Spinal cord (tissue), 10 donors: Measurements from ENCODE around the gene CRK. TPM values are rescaled to one million over a fixed set of nuclear protein-coding genes. Genes with fewer than 3 reads are reported as not detected.

Source experiments
- DNase-seq, 6 donors: peaks; one replicate each; pipeline versions ENCODE4 v3.0.0 to v3.0.0-alpha.2; 2013 to 2015; ENCODE audit warnings: low spot score in 6 of 6, low read depth in 4 of 6
- H3K27ac ChIP-seq: one replicate; pipeline ENCODE4 v1.5.1; 2013; ENCODE audit warnings: low read depth, low read length, control low read depth
- H3K27me3 ChIP-seq: one replicate; pipeline ENCODE4 v1.6.1; 2013; ENCODE audit warnings: low read length; ENCODE audit not compliant: control insufficient read depth, insufficient read depth
- H3K36me3 ChIP-seq: one replicate; pipeline ENCODE4 v1.6.1; 2013; ENCODE audit warnings: low read length; ENCODE audit not compliant: control insufficient read depth, insufficient read depth
- H3K4me1 ChIP-seq: one replicate; pipeline ENCODE4 v1.6.1; 2013; ENCODE audit warnings: low read length; ENCODE audit not compliant: control insufficient read depth, insufficient read depth
- H3K4me3 ChIP-seq: one replicate; pipeline ENCODE4 v1.5.1; 2013; ENCODE audit warnings: low read depth, low read length, control low read depth
- H3K9me3 ChIP-seq: one replicate; pipeline ENCODE4 v1.6.1; 2013; ENCODE audit warnings: low read length; ENCODE audit not compliant: control insufficient read depth, insufficient read depth
- WGBS: methylation state at CpG from one replicate; pipeline ENCODE4 v1.1.5; 2013; ENCODE audit warnings: missing lambda C conversion rate; ENCODE audit not compliant: insufficient coverage; 5-methylcytosine and 5-hydroxymethylcytosine counted together
- polyA plus RNA-seq, 2 donors: library from polyadenylated mRNA; unstranded; fragments of 120-200 nt; gene quantifications; one replicate each; pipeline ENCODE4 v1.2.1, GENCODE V29; 2013; ENCODE audit not compliant: insufficient read length in 2 of 2
- total RNA-seq, 2 donors: library from RNA; depleted of rRNA in 1 of 2; stranded (reverse); fragments of 120-200 nt in 1 of 2; fragments of >200 nt in 1 of 2; gene quantifications; one replicate each; pipeline versions ENCODE4 v1.2.3 to v1.2.4, GENCODE V29; 2013 to 2014
- donor health status: healthy.

Gene CRK
- total and polyA plus RNA-seq, 4 donors = 70.2 to 105 (median 80.5) TPM

GRCh38 chr17:1475321-1475854, 19.4 kb upstream of the CRK start:
- Histone ChIP-seq H3K27me3 (no peaks in the 10 kb centered on the region), H3K9me3 (no peaks in the 10 kb centered on the region), H3K4me3 (no peak overlapping the region), H3K36me3 (peaks cover 86% of the 10 kb centered on the region), H3K4me1 (peaks cover 8% of the 10 kb centered on the region), H3K27ac (no peak overlapping the region)
- WGBS = 87% methylated on average over 15 of the region's 15 CpGs
- DNase-seq = no peak

DNA sequence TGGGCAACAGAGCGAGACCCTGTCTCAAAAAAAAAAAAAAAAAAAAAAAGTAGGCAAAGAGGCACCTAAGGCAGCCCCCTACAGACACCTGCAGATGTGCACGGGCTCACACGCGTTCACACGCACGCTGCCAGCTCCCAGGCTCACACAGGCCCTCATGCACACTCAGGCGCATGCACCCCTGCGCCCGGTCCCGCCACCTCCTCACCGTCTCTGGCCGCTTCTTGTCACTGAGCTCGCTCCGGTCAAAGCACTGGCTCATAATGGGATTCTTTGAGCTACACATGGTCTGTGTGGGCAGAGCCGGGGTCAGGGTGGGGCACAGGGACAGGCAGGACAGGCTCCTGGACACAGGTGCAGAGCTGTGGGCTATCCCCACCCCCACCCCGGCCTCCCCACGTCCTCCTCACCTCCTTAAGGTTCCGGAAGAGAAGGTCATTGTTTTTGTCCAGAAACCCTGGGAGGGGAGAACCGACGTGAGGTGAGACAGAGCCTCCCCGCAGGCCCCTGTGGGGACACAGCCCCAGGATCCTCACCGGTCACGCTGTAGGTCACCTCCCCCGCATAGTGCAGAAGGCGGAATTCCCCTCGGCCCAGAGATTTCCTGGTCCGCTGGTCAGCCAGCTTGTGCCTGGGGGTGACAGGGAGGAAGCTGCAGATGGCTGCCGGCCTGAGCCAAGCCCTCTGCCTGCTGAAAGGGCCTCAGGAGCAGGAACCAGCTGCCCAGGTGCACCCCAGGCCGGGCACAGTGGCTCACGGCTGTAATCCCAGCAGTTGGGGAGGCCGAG, 18.6 kb upstream of the CRK start:
- peaks cover 92% of the 10 kb centered on the region for H3K36me3 ChIP-seq

GRCh38 chr17:1473841-1474240, 17.8 kb upstream of the CRK start:
- 76% methylated on average over 2 of the region's 10 CpGs for WGBS
- H3K36me3 ChIP-seq = peaks cover 89% of the 10 kb centered on the region
- no peak overlapping the region for H3K27ac ChIP-seq
- peaks cover 8% of the 10 kb centered on the region for H3K4me1 ChIP-seq
- no peaks in the 10 kb centered on the region for H3K27me3 ChIP-seq
- no peak overlapping the region for H3K4me3 ChIP-seq
- no peaks in the 10 kb centered on the region for H3K9me3 ChIP-seq
- no peak for DNase-seq

More for the DNA sequence above, 18.6 kb upstream of the CRK start:
- Histone ChIP-seq H3K9me3 (no peaks in the 10 kb centered on the region), H3K27me3 (no peaks in the 10 kb centered on the region), H3K27ac (no peak overlapping the region), H3K4me3 (no peak overlapping the region), H3K4me1 (peaks cover 8% of the 10 kb centered on the region)
- no peak for DNase-seq
- WGBS = 87% methylated on average over 27 of the region's 31 CpGs

DNA sequence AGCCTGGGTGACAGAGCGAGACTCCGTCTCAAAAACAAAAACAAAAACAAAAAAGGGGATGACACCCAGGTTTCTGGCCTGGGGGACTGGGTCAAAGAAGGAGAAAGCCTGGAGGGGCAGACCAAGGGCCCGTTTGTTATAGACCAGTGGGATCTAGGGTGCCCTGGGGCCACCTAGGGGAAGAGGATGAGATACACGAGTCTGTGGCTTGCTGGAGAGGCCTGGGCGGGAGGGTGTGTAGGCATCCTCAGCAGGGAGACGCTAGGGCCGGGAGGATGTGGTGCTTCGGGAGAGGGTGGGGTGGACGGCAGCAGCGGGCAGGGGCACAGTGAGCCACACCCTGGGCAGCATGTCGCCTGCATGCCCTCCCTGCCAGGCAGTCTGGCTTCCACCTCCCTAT, 17.1 kb upstream of the CRK start:
- H3K9me3 ChIP-seq = no peaks in the 10 kb centered on the region
- 53% methylated on average over 6 of the region's 11 CpGs for WGBS
- DNase-seq = no peak
- no peak overlapping the region for H3K4me3 ChIP-seq
- peaks cover 8% of the 10 kb centered on the region for H3K4me1 ChIP-seq
- no peaks in the 10 kb centered on the region for H3K27me3 ChIP-seq
- no peak overlapping the region for H3K27ac ChIP-seq
- peaks cover 87% of the 10 kb centered on the region for H3K36me3 ChIP-seq

DNA sequence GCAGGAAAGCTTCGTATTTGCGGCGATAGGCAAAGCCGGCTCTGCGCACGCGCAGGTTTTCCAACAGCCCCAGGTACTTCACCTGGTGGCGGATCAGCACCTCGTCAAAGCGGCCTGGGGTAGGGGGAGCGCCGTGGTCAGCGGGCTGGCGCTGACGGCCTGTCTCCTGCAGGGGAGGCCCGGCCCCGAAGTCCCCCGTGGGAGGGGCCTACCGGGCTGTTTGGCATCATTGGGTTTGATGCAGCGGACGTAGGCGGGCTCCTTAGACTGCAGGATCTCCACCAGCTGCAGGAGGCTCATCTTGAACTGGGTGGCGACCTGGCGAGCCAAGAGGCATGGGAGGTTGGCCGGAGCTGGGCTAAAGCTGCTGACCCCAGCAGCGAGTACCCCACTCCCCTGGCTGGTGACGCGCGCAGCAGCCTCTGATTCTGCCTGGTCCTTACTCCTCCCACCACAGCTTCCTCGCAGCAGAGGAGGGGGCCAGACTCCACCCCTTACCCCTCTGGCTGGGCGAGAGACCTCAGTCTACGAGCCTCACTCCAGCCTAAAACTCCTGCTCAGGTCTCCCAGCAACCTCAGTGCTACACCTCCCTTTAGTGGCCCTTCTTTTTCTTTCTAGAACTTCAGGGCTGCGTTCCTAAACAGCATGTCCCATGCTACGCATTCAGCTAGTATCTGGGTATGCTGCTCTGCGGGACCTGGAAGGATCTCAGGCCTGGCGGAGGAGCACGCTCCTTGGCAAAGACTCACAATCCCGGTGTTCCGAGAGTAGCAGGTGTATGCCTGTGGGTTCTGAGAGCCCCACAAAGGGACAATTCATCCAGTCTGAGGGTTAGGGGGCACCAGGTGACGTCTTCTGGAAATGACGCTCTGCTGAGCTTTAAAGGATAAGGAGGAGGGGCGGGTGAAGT, 16.1 kb upstream of the CRK start:
- H3K4me1 ChIP-seq = peaks cover 8% of the 10 kb centered on the region
- DNase-seq = peak in 1 of 6 donors; percentile 59
- peaks cover 86% of the 10 kb centered on the region for H3K36me3 ChIP-seq

DNA sequence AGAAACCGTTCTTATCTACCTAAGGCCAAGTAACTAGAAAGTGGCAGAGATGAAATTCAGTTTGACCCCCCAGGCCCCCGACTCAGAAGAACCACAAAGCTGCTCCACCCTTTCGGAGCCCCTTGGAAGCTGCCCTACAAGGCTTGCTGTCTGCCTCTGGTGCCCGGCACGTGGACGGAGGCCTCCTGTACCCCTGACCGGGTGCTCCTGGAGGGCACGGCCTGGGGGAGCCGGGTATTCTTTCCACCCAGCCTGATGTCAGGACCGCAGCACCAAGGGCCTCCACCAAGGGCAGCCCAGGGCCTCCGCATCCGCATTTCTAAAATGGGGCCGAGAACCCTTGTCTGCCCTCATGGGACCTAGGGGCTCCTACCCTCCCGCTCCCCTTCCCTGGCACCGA, 15.5 kb upstream of the CRK start:
- Histone ChIP-seq H3K27me3 (no peaks in the 10 kb centered on the region), H3K4me3 (no peak overlapping the region), H3K4me1 (peaks cover 8% of the 10 kb centered on the region), H3K27ac (no peak overlapping the region), H3K36me3 (peaks cover 87% of the 10 kb centered on the region), H3K9me3 (no peaks in the 10 kb centered on the region)
- WGBS = 81% methylated on average over 15 of the region's 15 CpGs
- DNase-seq = no peak

More for the DNA sequence above, 16.1 kb upstream of the CRK start:
- Histone ChIP-seq H3K4me3 (no peak overlapping the region), H3K27me3 (no peaks in the 10 kb centered on the region), H3K9me3 (no peaks in the 10 kb centered on the region), H3K27ac (no peak overlapping the region)
- WGBS = 44% methylated on average over 42 of the region's 42 CpGs

- Histone ChIP-seq H3K36me3 (peaks cover 87% of the 10 kb centered on the region), H3K4me1 (peaks cover 8% of the 10 kb centered on the region), H3K27me3 (no peaks in the 10 kb centered on the region), H3K27ac (no peak overlapping the region), H3K4me3 (no peak overlapping the region), H3K9me3 (no peaks in the 10 kb centered on the region)
- 85% methylated on average over 22 of the region's 25 CpGs for WGBS
- no peak for DNase-seq
Observed at GRCh38 chr17:1470755-1471462, 14.9 kb upstream of the CRK start.

DNA sequence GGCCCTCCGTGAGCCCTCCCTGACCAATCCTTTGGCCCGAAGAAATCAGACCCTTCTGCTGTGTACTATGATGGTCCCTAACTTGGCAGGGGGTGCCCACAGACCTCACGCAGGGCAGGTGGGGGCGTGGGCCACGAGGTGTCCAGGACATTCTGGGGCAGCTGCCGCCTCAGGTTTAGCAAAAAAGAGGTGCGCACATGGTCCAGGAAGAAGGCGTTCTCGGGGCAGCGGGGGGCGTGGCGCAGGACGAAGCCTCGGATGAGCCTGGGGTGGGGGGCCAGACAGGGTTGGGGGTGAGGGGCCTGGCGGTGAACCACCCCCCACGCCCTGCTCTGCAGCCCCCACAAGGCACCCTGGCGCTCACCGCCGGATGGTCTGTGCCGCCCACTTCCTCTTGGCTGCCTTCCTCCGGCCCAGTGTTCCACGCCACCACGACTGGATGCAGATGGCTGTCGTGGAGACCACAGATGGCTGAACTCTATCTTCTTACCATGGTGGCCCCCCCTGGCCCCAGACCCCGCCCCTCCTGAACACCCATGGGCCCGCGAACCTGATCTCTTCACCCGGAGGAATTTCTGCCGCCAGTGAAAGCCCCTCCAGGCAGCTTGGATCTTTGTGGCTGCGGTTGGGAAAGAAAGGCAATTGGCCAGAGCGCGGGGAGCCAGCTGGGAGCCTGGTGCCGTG, 14.2 kb upstream of the CRK start:
- WGBS = 78% methylated on average over 23 of the region's 33 CpGs
- Histone ChIP-seq H3K27me3 (no peaks in the 10 kb centered on the region), H3K4me1 (peaks cover 8% of the 10 kb centered on the region), H3K9me3 (no peaks in the 10 kb centered on the region), H3K36me3 (peaks cover 87% of the 10 kb centered on the region), H3K27ac (no peak overlapping the region), H3K4me3 (no peak overlapping the region)
- no peak for DNase-seq
